DMS53 treated with DMSO at 0.1 percent for 48 hours (cell line): ENCODE measurements around the gene PRKAR1B.

Experiments used
- DNase-seq: peaks from one replicate; lab custom pipeline; 2025; ENCODE audit not compliant: unreplicated experiment; lab: John Stamatoyannopoulos, UW

The PRKAR1B gene

GRCh38 chr7:594212-594913 is 132.7 kb downstream of the PRKAR1B start:
- no peak for DNase-seq

- DNase-seq, result no peak
Measured at GRCh38 chr7:593324-594115, 133.6 kb downstream of the PRKAR1B start.

DNA sequence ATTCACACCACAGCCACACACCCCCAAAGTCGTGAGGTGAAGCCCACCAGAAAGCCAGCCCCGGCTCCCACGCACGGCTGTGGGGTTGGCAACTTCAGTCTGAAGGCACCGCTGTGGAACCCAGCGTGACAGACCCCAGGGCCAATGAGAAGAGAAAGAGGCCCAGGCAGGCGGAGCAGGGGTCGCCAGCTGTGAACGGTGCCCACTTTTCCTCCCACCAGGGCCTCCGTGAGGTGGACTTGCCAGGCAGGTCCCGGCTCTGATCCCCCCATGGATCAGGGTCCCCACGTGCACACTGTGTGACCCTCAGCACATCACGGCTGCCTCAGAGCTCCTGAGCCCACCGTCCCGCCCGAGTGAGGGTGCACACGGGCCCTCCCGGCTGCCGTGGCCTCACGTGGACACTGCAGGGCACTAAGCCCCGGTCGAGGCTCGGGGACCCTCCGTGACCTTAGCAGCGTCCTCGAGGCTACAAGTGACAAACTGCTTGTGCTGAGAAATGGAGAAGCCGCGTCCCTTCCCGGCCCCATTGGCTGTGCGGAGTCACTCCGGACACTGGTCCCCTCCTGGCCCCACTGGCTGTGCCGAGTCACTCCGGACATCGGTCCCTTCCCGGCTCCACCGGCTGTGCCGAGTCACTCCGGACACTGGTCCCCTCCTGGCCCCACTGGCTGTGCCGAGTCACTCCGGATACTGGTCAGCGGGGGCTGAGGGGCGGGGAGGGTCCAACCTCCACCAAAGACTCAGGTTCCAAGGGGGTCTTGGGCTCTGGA is 135.0 kb downstream of the PRKAR1B start:
- no peak for DNase-seq

DNA sequence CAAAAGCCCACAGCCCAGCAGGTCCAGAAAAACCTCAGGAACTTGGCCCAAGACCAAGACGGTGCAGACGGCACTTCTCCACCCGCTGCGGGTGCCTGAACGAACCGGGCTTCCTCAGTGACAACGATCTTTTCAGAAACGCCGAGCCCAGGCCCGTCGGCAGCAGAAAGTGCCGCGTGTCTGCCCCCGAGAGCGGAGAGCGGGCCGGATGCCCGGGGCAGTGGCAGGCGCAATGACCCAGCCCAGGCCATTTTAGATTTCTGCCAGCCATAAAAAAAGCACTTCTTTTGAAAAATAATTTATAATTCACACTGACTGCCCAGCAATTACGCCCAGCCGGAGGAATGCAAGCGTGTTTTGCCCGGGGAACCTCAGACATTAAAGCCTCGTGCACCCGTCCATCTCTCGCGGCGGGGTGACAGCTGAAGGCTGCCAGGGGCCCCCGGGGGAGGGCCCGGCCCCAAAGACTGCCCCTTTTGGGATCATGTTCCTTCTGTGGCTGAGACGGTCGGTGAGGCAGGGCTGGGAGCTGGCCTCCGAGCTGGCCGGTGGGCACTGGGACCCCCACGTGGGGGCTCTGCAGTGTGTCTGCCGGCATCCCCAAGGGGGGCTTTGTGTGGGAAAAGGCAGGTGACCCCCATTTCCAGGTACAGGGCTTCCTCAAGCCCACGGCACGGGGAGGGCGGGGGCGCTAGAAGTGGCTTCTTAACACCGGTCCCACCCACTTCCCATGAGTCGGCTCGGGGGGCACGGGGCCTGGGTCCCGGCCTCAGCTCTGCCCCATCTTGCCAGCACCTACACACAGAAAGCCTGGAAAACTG is 136.1 kb downstream of the PRKAR1B start:
- DNase-seq, result no peak

DNA sequence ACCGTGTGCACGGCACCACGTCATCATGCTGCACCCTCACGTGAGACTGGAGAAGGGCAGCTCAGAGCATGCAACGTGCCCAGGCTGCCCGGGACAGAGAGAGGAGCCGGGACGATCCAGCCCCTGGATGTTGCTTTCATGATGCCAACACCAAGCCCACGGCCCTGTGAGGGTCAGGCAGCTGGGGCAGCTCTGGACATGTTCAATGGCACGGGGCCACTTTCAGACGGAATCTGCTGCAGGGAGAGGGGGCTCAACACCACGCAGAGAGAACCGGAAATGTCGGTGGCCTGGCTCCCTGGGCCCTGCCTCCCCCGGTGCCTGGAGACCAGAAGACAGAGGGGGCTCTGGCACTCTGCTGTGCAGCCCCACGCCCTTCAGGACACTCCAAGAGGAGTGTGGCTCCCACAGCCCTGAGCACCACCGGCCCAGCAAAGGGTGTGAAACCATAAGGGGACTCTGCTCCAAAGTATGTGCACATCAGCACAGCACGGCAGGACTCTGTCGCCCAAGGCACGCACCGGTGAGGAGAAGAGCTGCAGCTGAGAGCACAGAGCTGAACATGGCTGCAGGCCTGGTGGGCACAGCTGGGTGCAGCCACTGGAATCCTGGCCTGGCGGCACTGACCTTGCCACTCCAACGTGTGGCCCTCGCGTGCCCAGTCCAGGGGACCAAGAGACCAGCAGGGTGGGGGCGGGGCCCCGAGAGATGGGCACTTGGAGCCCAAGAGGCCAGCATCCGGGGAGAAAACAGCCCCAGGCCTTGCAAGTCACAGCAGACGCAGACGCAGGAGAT is 137.1 kb downstream of the PRKAR1B start:
- DNase-seq, result no peak

- no peak for DNase-seq
Measured at GRCh38 chr7:587767-588166, 139.3 kb downstream of the PRKAR1B start.

GRCh38 chr7:586494-586893 is 140.6 kb downstream of the PRKAR1B start:
- DNase-seq, result no peak

- no peak for DNase-seq
Measured at GRCh38 chr7:585873-586272, 141.2 kb downstream of the PRKAR1B start.

DNA sequence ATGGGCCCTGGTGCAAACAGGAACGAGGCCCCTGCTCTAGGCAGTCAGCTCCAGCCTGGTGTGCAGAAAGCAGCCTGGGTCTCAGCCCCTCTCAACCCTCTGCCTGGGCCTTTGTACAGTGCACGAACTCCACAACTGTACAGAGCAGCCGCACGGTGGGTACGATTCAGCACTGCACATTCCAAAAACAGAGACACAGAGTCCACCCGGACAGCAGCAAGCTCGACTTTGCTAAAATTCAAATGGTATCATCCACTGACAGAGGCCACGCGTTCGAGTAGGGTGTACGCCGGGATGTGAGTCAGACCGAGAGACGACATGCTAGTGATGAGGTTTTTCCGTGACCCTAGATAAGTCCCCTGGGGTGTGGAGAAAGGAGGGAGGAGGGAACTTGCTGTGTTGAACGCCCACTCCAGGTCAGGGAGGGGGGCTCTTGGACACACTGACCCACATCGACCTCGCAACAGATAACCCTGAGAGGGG is 141.8 kb downstream of the PRKAR1B start:
- no peak for DNase-seq

DNA sequence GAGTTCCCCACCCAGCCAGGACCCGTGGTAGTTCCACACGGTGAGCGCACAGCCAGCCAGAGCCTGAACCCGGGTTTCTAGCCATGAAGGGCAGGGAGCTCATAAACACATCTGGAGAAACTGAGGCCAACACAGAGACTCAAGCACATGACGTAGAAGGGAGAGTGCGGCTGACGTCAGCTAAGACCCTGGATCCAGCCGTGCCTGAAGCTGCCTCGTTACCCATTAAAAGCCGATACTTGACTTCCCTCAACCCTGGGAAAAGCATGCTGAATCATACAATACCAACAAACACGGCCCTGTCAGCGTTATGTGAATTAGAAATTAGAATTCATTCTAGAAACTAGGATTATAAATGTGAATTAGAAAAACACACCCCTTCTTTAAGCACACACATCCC is 142.3 kb downstream of the PRKAR1B start:
- no peak for DNase-seq

DNA sequence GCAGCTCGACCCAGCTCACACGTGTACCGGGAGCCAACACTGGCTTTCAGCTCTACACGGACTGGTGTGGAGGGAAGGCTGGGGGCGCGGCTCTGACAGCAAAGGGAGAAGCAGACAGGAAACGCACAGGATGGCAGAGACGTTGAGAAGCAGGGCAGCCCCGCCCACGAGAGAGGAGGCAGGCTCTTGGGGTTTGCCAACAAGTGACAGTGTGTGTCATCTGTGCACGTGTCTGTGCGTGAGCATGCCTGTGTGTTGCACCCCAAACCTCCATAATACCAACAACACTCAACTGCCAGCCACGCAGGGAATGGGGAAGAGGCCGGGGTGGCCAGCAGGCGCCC is 143.0 kb downstream of the PRKAR1B start:
- DNase-seq, result no peak

GRCh38 chr7:583410-584121 is 143.5 kb downstream of the PRKAR1B start:
- no peak for DNase-seq

- DNase-seq, result no peak
Measured at GRCh38 chr7:582931-583330, 144.2 kb downstream of the PRKAR1B start.

DNA sequence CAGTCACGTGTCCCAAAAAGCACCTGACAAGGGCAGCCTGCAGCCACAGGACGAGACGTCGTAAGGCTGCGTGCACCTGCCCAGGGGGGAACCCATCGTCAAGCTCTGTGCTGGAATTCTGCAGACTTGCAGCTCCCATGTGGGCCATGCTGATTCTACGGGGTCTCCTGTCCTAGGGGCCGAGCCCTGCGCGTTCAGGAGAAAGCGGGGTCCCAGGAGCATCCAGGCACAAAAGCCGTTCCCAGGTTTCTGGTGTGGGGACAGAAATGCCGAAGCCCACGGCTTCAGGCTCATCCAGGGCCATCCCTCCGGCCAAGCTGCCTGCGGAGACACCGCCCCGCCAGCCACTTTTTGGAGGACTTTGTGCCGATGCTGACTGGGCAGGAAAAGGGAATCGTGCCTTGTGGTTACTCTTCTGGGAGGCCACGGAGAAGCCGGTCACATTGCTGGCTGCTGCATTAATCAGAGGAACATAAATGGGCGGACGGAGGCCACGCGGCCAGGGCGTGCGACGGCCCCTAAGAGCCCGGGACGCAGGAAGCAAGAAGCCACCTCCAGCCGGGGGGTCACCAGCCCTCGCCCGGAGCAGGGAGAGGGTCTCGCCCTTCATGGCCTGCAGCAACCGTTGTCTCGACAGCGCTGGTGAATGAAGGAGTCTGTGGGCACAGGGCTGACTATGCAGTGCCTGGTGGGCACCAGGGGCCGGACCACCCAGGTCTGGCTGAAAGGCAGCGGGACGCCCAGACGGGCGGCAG is 144.8 kb downstream of the PRKAR1B start:
- DNase-seq, result no peak

DNA sequence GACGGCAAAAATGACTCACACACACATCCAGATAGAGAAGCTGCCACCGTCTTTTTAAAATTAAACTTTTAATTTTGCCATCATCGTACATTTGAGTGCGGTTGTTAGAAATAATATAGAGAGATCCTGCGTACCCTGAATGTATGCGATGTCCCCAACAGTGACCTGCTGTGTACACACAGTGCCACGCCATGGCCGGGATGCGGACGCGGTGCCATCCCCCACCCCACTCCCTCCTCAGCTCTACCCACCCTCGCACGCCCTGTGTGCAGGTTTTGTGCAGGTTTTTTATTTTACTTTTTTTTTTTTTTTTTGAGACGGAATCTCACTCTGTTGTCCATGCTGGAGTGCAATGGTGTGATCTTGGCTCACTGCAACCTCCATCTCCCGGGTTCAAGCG is 148.7 kb downstream of the PRKAR1B start:
- no peak for DNase-seq

GRCh38 chr7:577741-578370 is 149.2 kb downstream of the PRKAR1B start:
- no peak for DNase-seq

GRCh38 chr7:577278-577665 is 149.8 kb downstream of the PRKAR1B start:
- no peak for DNase-seq

- no peak for DNase-seq
Measured at GRCh38 chr7:576524-577277, 150.4 kb downstream of the PRKAR1B start.
